T-cell (primary cell): ENCODE measurements around the gene ACOT11. TPM values are rescaled to one million over a fixed set of nuclear protein-coding genes. Genes with fewer than 3 reads are reported as not detected.
"Not testable (repeated sequence)": the region's sequence is repeated elsewhere in the genome, so short reads cannot be mapped to it uniquely, and the experiment has no call there.

Experiments used
- ATAC-seq, 4 experiments: fragments of 200-7000 bp in 3 of 4; fragments of 150-1000 bp in 1 of 4; cut with Tn5 transposase; replicated peaks in 1 of 4; 1 replicate in 3 of 4; 2 replicates in 1 of 4; pipeline ENCODE4 v1.10.0; 2021; ENCODE audit warnings: moderate library complexity in 3 of 4, mild to moderate bottlenecking in 2 of 4, moderate number of reproducible peaks in 1 of 4
- CTCF ChIA-PET, 2 donors: fragments of 300-600 bp; sonication (Branson Sonifier 250); formaldehyde crosslinking; loops; one replicate each; lab custom pipeline; 2022; ENCODE audit warnings: antibody characterized with exemption in 2 of 2; lab: Charles Lee
- POLR2A ChIA-PET, 2 donors: fragments of 300-600 bp; sonication (Branson Sonifier 250); formaldehyde crosslinking; loops; one replicate each; lab custom pipeline; 2022; ENCODE audit warnings: antibody characterized with exemption in 2 of 2; lab: Charles Lee
- DNase-seq, 35 experiments: peaks; one replicate each; pipeline versions ENCODE4 v3.0.0 to v3.0.0-alpha.2; 2013 to 2023
- H3K27ac ChIP-seq: one replicate; pipeline ENCODE4 v1.5.1; 2013; ENCODE audit warnings: low read length
- H3K27me3 ChIP-seq, 2 experiments: replicated peaks in 1 of 2; 1 replicate in 1 of 2; 2 replicates in 1 of 2; pipeline versions ENCODE4 v1.6.1 to v1.7.0; 2013; ENCODE audit warnings: low read length in 1 of 2, mixed read lengths in 1 of 2; ENCODE audit not compliant: control insufficient read depth in 2 of 2, insufficient read depth in 2 of 2; ENCODE audit errors: extremely low read depth in 1 of 2
- H3K36me3 ChIP-seq, 2 donors: 1 replicate in 1 of 2; 2 replicates in 1 of 2; pipeline versions ENCODE4 v1.6.1 to v1.7.0; 2013; ENCODE audit warnings: low read length in 1 of 2; ENCODE audit not compliant: control insufficient read depth in 2 of 2, insufficient read depth in 1 of 2; ENCODE audit errors: extremely low read depth in 1 of 2
- H3K4me1 ChIP-seq, 2 experiments: 1 replicate in 1 of 2; 2 replicates in 1 of 2; pipeline versions ENCODE4 v1.6.1 to v1.7.0; 2013; ENCODE audit warnings: low read length in 2 of 2, mixed read lengths in 1 of 2; ENCODE audit not compliant: insufficient read depth in 2 of 2, control insufficient read depth in 1 of 2; ENCODE audit errors: extremely low read depth in 1 of 2
- H3K4me3 ChIP-seq, 2 donors: 1 replicate in 1 of 2; 2 replicates in 1 of 2; pipeline versions ENCODE4 v1.5.1 to v1.7.0; 2013; ENCODE audit warnings: mild to moderate bottlenecking in 2 of 2, low read length in 1 of 2, moderate library complexity in 1 of 2; ENCODE audit not compliant: control insufficient read depth in 1 of 2; ENCODE audit errors: extremely low read depth in 1 of 2
- H3K9me3 ChIP-seq: 2 replicates; pipeline ENCODE4 v1.7.0; 2013
- H3K27ac Mint-ChIP-seq, 2 donors: one replicate each; pipeline ENCODE4 v1.8.0; 2020 to 2021; ENCODE audit warnings: mild to moderate bottlenecking in 2 of 2, mixed read lengths in 2 of 2
- H3K27me3 Mint-ChIP-seq, 2 donors: one replicate each; pipeline ENCODE4 v1.8.0; 2021 to 2022; ENCODE audit warnings: mixed read lengths in 2 of 2
- H3K36me3 Mint-ChIP-seq: one replicate; pipeline ENCODE4 v1.8.0; 2021; ENCODE audit warnings: mixed read lengths
- H3K4me1 Mint-ChIP-seq, 3 donors: one replicate each; pipeline ENCODE4 v1.8.0; 2020 to 2022; ENCODE audit warnings: mixed read lengths in 3 of 3, mild to moderate bottlenecking in 1 of 3
- H3K4me3 Mint-ChIP-seq, 3 donors: one replicate each; pipeline ENCODE4 v1.8.0; 2020 to 2022; ENCODE audit warnings: mild to moderate bottlenecking in 3 of 3, mixed read lengths in 3 of 3, moderate library complexity in 3 of 3
- H3K9me3 Mint-ChIP-seq, 3 donors: one replicate each; pipeline ENCODE4 v1.8.0; 2020 to 2022; ENCODE audit warnings: mixed read lengths in 3 of 3
- WGBS: methylation state at CpG from one replicate; pipeline ENCODE4 v1.1.5; 2013; ENCODE audit warnings: missing lambda C conversion rate; ENCODE audit not compliant: insufficient coverage; 5-methylcytosine and 5-hydroxymethylcytosine counted together
- total RNA-seq, 35 experiments: library from RNA in 6 of 35; stranded (reverse) in 6 of 35; fragments of 120-200 nt in 1 of 35; gene quantifications; one replicate each; pipeline versions ENCODE4 v1.2.1 to v1.2.4 and lab custom pipeline; 2013 to 2026

The ACOT11 gene
- total RNA-seq, 5 donors from 2014 or later (not counting 1 experiment from before 2014, with no cell fraction given) = 0.60 to 1.4 (median 0.93) TPM

DNA sequence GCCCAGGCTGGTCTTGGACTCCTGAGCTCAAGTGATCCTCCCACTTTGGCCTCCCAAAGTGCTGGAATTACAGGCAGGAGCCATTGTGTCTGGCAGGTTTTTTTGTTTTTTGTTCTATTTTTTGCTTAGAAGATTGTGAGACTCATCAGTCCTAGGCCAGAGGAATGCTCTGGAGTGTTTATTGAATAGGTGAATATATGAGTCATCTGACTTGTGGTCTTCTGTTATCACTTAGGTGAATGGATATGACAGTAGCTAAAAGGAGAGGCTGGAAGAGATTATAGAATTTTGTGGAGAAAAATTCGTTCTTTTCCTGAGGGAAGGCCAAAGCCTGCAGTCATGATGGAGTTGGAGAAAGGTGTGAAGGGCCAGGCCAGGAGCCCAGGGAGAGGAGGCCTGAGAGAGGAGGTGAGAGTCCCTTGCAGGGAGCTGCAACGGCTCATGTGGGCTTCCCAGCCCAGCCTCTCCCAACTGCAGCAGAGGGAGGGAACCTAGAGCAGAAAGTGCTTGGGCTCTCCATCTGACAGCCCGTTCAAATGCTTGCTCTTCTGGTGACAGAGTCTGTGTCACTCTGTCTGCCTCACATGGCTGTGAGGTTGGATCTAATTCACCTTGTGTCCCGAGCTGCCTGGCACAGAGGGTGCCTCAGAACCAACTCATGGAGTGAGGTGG lies 31.6 kb upstream of the ACOT11 start:
- no peaks in the 10 kb centered on the region for H3K4me1 ChIP-seq
- ChIA-PET POLR2A (no interaction called here), CTCF (interaction anchor here in 1 of 2 donors (0.6 kb wide), 1 partner anchor 191 kb away, joined by 4 read pairs; no protein-coding TSS in a partner anchor)
- H3K4me1 Mint-ChIP-seq = no peaks in the 10 kb centered on the region
- H3K27me3 ChIP-seq = peaks cover 0 to 3% of the 10 kb centered on the region in 2 experiments
- no peaks in the 10 kb centered on the region for H3K36me3 Mint-ChIP-seq
- no peak for DNase-seq
- H3K4me3 Mint-ChIP-seq = no peak overlapping the region
- H3K4me3 ChIP-seq = no peak overlapping the region
- H3K27me3 Mint-ChIP-seq = peaks cover 0 to 1% of the 10 kb centered on the region in 2 donors
- H3K36me3 ChIP-seq = no peaks in the 10 kb centered on the region
- H3K9me3 Mint-ChIP-seq = no peaks in the 10 kb centered on the region
- WGBS = 57% methylated on average over 4 of the region's 4 CpGs
- ATAC-seq = no peak
- H3K27ac Mint-ChIP-seq = no peak overlapping the region
- no peaks in the 10 kb centered on the region for H3K9me3 ChIP-seq
- no peak overlapping the region for H3K27ac ChIP-seq

DNA sequence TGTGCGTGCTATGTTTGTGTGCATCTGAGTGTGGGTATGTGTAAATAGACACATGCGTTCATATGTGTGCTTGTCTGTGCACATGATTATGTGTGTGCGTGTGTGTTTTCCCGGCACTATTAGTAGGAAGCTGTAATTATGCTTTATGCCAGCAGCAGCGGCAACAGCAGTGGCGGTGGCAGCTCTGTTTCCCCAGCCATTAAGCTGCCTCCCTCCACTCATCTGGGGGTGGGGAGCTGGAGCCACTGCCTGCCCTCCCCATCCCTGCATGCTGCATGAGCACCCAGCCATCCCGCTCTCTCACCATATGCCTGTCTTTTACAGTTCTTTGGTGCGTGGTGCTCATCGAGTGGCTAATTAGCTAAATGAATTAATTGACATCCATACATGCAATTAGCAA lies 30.5 kb upstream of the ACOT11 start:
- ATAC-seq = no peak
- H3K4me3 ChIP-seq = no peak overlapping the region
- peaks cover 0 to 4% of the 10 kb centered on the region in 2 experiments for H3K27me3 ChIP-seq
- no peaks in the 10 kb centered on the region for H3K36me3 ChIP-seq
- ChIA-PET CTCF (interaction anchor here in 1 of 2 donors (0.5 kb wide), 1 partner anchor 277 kb away, joined by 4 read pairs; no protein-coding TSS in a partner anchor), POLR2A (no interaction called here)
- no peak overlapping the region for H3K27ac ChIP-seq
- Mint-ChIP-seq H3K9me3 (no peaks in the 10 kb centered on the region), H3K4me1 (no peaks in the 10 kb centered on the region), H3K27ac (no peak overlapping the region), H3K36me3 (no peaks in the 10 kb centered on the region), H3K4me3 (no peak overlapping the region), H3K27me3 (peaks cover 0 to 1% of the 10 kb centered on the region in 2 donors)
- H3K4me1 ChIP-seq = no peaks in the 10 kb centered on the region
- 93% methylated on average over 3 of the region's 9 CpGs for WGBS
- no peaks in the 10 kb centered on the region for H3K9me3 ChIP-seq
- DNase-seq = no peak

DNA sequence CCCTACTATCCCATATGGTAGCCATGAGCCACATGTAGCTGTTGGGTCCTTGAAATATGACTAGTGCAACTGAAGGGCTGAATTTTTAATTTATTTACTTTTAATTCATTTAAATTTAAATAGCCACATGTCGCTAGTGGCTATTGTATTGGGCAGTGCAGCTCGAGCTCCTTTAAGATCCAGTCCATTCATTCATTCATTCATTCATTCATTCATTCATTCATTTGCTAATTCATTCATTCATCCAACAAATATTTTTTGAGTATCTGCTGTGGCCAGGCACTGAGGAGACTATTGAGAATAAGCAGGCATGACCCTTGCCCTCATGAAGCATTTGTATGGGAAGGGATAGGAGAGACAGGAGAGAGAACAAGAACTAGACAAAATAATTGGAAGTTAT lies 29.5 kb upstream of the ACOT11 start:
- Mint-ChIP-seq H3K36me3 (no peaks in the 10 kb centered on the region), H3K4me3 (no peak overlapping the region), H3K27ac (no peak overlapping the region), H3K4me1 (no peaks in the 10 kb centered on the region), H3K27me3 (peaks cover 0 to 1% of the 10 kb centered on the region in 2 donors), H3K9me3 (no peaks in the 10 kb centered on the region)
- DNase-seq (no peak), ATAC-seq (no peak)
- H3K4me1 ChIP-seq = no peaks in the 10 kb centered on the region
- H3K27me3 ChIP-seq = peaks cover 0 to 2% of the 10 kb centered on the region in 2 experiments
- ChIA-PET POLR2A (no interaction called here), CTCF (interaction anchor here in 1 of 2 donors (0.7 kb wide), 1 partner anchor 447 kb away, joined by 9 read pairs; no protein-coding TSS in a partner anchor)
- no peak overlapping the region for H3K27ac ChIP-seq
- no peaks in the 10 kb centered on the region for H3K9me3 ChIP-seq
- H3K36me3 ChIP-seq = no peaks in the 10 kb centered on the region
- no peak overlapping the region for H3K4me3 ChIP-seq
- no CpG with 5 or more reads among the region's 2 CpGs for WGBS

DNA sequence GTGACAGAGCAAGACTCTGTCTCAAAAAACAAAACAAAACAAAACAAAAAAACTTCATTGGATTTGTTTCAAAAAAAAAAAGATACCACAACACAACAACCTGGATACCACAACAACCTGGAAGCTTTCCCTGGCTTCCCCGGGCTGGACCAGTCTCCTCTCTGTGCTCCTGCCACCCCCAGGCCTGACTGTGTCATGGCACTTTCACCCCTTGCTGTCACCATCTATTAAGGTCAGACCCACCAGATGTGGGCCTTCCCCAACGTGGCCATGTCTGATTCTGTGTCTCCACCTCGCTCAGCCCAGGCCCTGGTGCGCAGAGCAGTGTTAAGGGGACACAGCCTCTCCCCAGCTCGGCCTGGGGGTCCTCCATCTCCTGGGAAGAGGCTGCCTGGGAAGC lies 28.3 kb upstream of the ACOT11 start:
- ATAC-seq = no peak
- WGBS = 100% methylated on average over 1 of the region's 5 CpGs
- CTCF ChIA-PET = no interaction called here
- Histone ChIP-seq H3K4me3 (no peak overlapping the region), H3K27me3 (peaks cover 0 to 2% of the 10 kb centered on the region in 2 experiments), H3K4me1 (no peaks in the 10 kb centered on the region), H3K27ac (no peak overlapping the region), H3K36me3 (no peaks in the 10 kb centered on the region), H3K9me3 (no peaks in the 10 kb centered on the region)
- H3K4me3 Mint-ChIP-seq = no peak overlapping the region
- H3K27me3 Mint-ChIP-seq = peaks cover 0 to 1% of the 10 kb centered on the region in 2 donors
- no peaks in the 10 kb centered on the region for H3K9me3 Mint-ChIP-seq
- H3K27ac Mint-ChIP-seq = no peak overlapping the region
- DNase-seq = no peak
- H3K4me1 Mint-ChIP-seq = no peaks in the 10 kb centered on the region
- H3K36me3 Mint-ChIP-seq = no peaks in the 10 kb centered on the region
- POLR2A ChIA-PET = no interaction called here

DNA sequence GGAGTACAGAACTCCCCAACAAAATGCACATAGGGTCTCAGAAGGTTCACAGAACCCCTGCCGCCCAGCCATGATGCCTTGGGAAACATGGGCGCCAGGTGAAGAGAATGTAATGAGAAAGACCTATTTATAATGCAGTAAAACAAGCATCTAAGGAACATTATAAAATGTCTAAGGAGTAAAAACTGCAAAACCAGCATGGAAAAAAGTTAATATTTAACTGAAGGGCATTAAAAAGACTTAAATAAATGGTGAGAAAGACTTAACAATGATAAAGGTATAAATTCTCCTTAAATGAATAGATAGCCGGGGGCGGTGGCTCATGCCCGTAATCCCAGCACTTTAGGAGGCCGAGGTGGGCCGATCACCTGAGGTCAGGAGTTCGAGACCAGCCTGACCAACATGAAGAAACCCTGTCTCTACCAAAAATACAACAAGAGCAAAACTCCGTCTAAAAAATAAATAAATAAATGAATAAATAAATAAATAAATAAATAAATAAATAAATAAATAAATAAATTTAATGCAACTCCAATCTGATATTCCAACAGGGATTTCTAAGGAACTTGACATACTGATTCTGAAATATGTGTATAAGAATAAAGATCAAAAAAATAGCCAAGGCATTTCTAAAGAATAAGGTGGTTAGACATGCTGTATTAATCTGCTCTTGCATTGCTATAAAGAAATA lies 27.3 kb upstream of the ACOT11 start:
- CTCF ChIA-PET = no interaction called here

DNA sequence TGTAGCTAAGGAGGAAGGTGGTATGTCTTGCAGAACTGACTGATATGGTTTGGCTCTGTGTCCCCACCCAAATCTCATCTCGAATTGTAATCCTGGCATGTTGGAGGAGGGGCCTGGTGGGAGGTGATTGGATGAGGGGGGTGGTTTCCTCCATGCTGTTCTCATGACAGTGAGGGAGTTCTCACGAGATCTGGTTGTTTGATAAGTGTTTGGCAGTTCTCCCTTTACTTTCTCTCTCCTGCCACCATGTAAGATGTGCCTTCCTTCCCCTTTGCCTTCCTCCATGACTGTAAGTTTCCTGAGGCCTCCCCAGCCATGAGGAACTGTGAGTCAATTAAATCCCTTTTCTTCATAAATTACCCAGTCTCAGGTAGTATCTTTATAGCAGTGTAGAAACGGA lies 21.5 kb upstream of the ACOT11 start:
- H3K4me1 ChIP-seq, H3K4me3 Mint-ChIP-seq, POLR2A ChIA-PET, H3K4me1 Mint-ChIP-seq, DNase-seq, ATAC-seq, H3K4me3 ChIP-seq, CTCF ChIA-PET, H3K9me3 ChIP-seq, H3K27me3 Mint-ChIP-seq, H3K27me3 ChIP-seq, H3K27ac ChIP-seq, H3K27ac Mint-ChIP-seq, H3K9me3 Mint-ChIP-seq, H3K36me3 ChIP-seq, H3K36me3 Mint-ChIP-seq: not testable (repeated sequence)
- WGBS = no CpG with 5 or more reads among the region's 3 CpGs

More for the DNA sequence above, 27.3 kb upstream of the ACOT11 start:
- no peaks in the 10 kb centered on the region for H3K36me3 Mint-ChIP-seq
- POLR2A ChIA-PET = no interaction called here
- no peak overlapping the region for H3K27ac Mint-ChIP-seq
- H3K4me3 Mint-ChIP-seq = no peak overlapping the region
- Histone ChIP-seq H3K4me3 (no peak overlapping the region), H3K36me3 (no peaks in the 10 kb centered on the region), H3K27me3 (peaks cover 0 to 2% of the 10 kb centered on the region in 2 experiments), H3K9me3 (no peaks in the 10 kb centered on the region), H3K27ac (no peak overlapping the region), H3K4me1 (no peaks in the 10 kb centered on the region)
- H3K9me3 Mint-ChIP-seq = no peaks in the 10 kb centered on the region
- ATAC-seq (no peak), DNase-seq (no peak)
- H3K4me1 Mint-ChIP-seq = no peaks in the 10 kb centered on the region
- no CpG with 5 or more reads among the region's 9 CpGs for WGBS
- peaks cover 0 to 1% of the 10 kb centered on the region in 2 donors for H3K27me3 Mint-ChIP-seq
